Upper lobe of left lung (tissue), 6 donors: ENCODE results near the gene SMOC2. TPM values are rescaled to one million over a fixed set of nuclear protein-coding genes. Genes with fewer than 3 reads are reported as not detected.

Source experiments
- ATAC-seq, 2 donors: fragments of 200-7000 bp; cut with Tn5 transposase; one replicate each; pipeline ENCODE4 v1.9.1; 2022; ENCODE audit warnings: mild to moderate bottlenecking in 2 of 2, moderate library complexity in 2 of 2; ENCODE audit not compliant: low FRiP score in 2 of 2
- DNase-seq, 2 donors: peaks; one replicate each; pipeline ENCODE4 v3.0.0-alpha.2; 2019 to 2020
- H3K27ac ChIP-seq, 4 donors: fragments of 200-600 bp; sonication (generic); one replicate each; pipeline ENCODE4 v1.5.1; 2016 to 2019
- H3K27me3 ChIP-seq, 4 donors: fragments of 200-600 bp; sonication (generic); one replicate each; pipeline ENCODE4 v1.5.1; 2017 to 2019
- H3K36me3 ChIP-seq, 4 donors: fragments of 200-600 bp; sonication (generic); one replicate each; pipeline ENCODE4 v1.5.1; 2016 to 2019
- H3K4me1 ChIP-seq, 4 donors: fragments of 200-600 bp; sonication (generic); one replicate each; pipeline ENCODE4 v1.5.1; 2018 to 2019
- H3K4me3 ChIP-seq, 4 donors: fragments of 200-600 bp; sonication (generic); one replicate each; pipeline ENCODE4 v1.5.1; 2017 to 2019; ENCODE audit warnings: mild to moderate bottlenecking in 2 of 4, moderate library complexity in 1 of 4
- H3K9me3 ChIP-seq, 4 donors: fragments of 200-600 bp; sonication (generic); one replicate each; pipeline ENCODE4 v1.5.1; 2018 to 2019
- EP300 ChIP-seq, 4 donors: sonication (generic); formaldehyde crosslinking; IDR thresholded peaks; one replicate each; pipeline ENCODE4 v1.5.1; 2017; ENCODE audit warnings: antibody characterized with exemption in 4 of 4, control low read depth in 2 of 4
- POLR2A ChIP-seq, 4 donors: fragments of 450-650 bp; IDR thresholded peaks; one replicate each; pipeline ENCODE4 v1.5.1; 2016 to 2017; ENCODE audit warnings: antibody characterized with exemption in 4 of 4, mild to moderate bottlenecking in 2 of 4
- POLR2AphosphoS5 ChIP-seq, 2 donors: sonication (generic); formaldehyde crosslinking; IDR thresholded peaks; one replicate each; pipeline ENCODE4 v1.5.1; 2017; ENCODE audit warnings: antibody characterized with exemption in 2 of 2
- WGBS, 2 donors: methylation state at CpG; one replicate each; pipeline ENCODE4 v1.1.5; 2017 to 2018; 5-methylcytosine and 5-hydroxymethylcytosine counted together
- total RNA-seq, 6 donors: library from RNA; depleted of rRNA in 4 of 6; stranded (reverse); fragments of >200 nt in 4 of 6; gene quantifications; one replicate each; pipeline versions ENCODE4 v1.1.0 to v1.2.1, GENCODE V29; 2016 to 2021
- TF ChIP-seq, protein P1 (sequence below), 6 experiments: fragments of 450-650 bp in 4 of 6; fragments of 200-600 bp in 2 of 6; sonication (generic) in 2 of 6; IDR thresholded peaks; one replicate each; pipeline ENCODE4 v1.5.1; 2016 to 2019; ENCODE audit warnings: antibody characterized with exemption in 6 of 6
- donor health status: DM: no; HTN: no; CAD: no; lungs with moderate emphysema.
- donor health status: DM: no; HTN: yes; CAD: no; lungs with severe emphysema.

The SMOC2 gene
- total RNA-seq, 6 donors from 2014 or later: 1.0 to 18.9 (median 5.0) TPM

DNA sequence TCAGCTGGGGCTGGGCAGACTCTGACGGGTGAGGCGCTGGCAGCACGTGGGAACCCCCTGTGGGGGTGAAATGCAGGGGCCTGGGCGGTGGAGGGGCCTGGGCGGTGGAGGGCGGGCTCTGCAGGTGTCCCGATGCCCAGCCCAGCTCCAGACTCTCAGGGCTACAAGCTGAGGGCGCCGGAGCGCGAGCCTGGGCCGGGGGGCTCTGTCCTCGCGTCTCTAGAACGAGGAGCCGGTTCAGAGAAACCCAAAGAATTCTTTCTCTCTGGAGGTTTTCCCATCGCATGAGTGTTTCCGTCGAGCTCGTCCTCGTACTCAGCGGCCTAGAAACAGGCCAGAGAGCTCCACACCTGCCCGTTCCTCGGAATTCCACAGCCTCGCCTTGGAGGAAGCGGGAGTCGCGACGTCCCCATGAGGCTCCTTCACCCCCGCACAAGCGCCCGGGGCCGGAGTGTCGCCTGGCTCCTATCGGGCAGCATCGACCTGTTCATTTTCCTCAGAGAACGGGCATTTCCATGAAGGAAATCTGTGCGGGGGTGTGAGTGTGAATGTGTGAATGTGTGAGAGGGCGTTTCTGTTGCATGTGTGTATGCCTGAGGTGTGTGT is 76.9 kb downstream of the SMOC2 start:
- Histone ChIP-seq H3K4me3 (no peak overlapping the region), H3K36me3 (no peaks in the 10 kb centered on the region), H3K4me1 (no peaks in the 10 kb centered on the region), H3K9me3 (no peaks in the 10 kb centered on the region), H3K27me3 (no peaks in the 10 kb centered on the region), H3K27ac (no peak overlapping the region)
- TF ChIP-seq POLR2A (IDR thresholded peaks at IDR 0.05) (no peak), EP300 (IDR thresholded peaks at IDR 0.05) (no peak), POLR2AphosphoS5 (IDR thresholded peaks at IDR 0.05) (no peak)
- TF ChIP-seq, protein P1, sequence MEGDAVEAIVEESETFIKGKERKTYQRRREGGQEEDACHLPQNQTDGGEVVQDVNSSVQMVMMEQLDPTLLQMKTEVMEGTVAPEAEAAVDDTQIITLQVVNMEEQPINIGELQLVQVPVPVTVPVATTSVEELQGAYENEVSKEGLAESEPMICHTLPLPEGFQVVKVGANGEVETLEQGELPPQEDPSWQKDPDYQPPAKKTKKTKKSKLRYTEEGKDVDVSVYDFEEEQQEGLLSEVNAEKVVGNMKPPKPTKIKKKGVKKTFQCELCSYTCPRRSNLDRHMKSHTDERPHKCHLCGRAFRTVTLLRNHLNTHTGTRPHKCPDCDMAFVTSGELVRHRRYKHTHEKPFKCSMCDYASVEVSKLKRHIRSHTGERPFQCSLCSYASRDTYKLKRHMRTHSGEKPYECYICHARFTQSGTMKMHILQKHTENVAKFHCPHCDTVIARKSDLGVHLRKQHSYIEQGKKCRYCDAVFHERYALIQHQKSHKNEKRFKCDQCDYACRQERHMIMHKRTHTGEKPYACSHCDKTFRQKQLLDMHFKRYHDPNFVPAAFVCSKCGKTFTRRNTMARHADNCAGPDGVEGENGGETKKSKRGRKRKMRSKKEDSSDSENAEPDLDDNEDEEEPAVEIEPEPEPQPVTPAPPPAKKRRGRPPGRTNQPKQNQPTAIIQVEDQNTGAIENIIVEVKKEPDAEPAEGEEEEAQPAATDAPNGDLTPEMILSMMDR (IDR thresholded peaks at IDR 0.05): no peak
- ATAC-seq (no peak), DNase-seq (peak in 1 of 2 donors; percentile 80)
- 83 to 90% methylated on average over 28 to 39 of the region's 39 CpGs for WGBS, 2 donors

DNA sequence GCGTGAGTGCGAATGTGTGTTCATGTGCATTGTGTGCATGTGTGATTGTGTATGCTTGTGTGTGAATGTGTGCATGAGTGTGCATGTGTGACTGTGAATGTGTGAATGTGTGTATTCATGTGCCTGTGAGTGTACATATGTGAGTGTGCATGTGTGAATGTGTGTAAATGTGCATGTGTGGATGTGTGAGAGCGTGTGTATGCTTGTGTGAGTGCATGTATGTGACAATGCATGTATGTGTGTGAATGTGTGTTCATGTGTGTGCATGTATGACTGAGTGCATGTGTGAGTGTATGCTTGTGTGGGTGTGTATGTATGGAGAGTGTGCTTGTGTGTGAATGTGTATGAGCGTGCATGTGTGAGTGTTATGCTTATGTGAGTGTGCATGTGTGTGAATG is 77.4 kb downstream of the SMOC2 start:
- ATAC-seq (no peak), DNase-seq (no peak)
- no peaks in the 10 kb centered on the region for H3K27me3 ChIP-seq
- TF ChIP-seq, protein P1 (IDR thresholded peaks at IDR 0.05): no peak
- TF ChIP-seq POLR2A (IDR thresholded peaks at IDR 0.05) (no peak), POLR2AphosphoS5 (IDR thresholded peaks at IDR 0.05) (no peak), EP300 (IDR thresholded peaks at IDR 0.05) (no peak)
- H3K9me3 ChIP-seq: no peaks in the 10 kb centered on the region
- no peak overlapping the region for H3K27ac ChIP-seq
- WGBS, 2 donors: 71 to 80% methylated on average over 4 of the region's 4 CpGs
- no peak overlapping the region for H3K4me3 ChIP-seq
- no peaks in the 10 kb centered on the region for H3K36me3 ChIP-seq
- no peaks in the 10 kb centered on the region for H3K4me1 ChIP-seq

DNA sequence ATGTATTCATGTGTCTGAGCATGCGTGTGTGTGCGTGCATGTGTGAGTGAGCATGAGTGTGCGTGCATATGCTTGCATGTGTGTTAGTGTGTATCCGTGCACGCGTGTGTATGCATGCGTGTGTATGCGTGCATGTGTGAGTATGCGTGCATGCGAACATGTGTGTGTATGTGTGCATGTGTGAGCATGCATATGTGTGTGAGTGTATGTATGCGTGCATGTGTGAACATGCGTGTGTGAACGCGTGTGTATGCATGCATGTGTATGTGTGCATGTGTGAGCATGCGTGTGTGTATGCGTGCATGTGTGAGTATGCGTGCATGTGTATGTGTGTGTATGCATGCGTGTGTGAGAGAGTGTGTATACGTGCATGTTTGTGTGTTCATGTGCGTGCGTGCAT is 77.9 kb downstream of the SMOC2 start:
- H3K9me3 ChIP-seq: no peaks in the 10 kb centered on the region
- TF ChIP-seq EP300 (IDR thresholded peaks at IDR 0.05) (no peak), POLR2A (IDR thresholded peaks at IDR 0.05) (no peak), POLR2AphosphoS5 (IDR thresholded peaks at IDR 0.05) (no peak)
- TF ChIP-seq, protein P1 (IDR thresholded peaks at IDR 0.05): no peak
- ATAC-seq (peak in 1 of 2 donors; percentile 5), DNase-seq (no peak)
- no peak overlapping the region for H3K4me3 ChIP-seq
- H3K4me1 ChIP-seq: no peaks in the 10 kb centered on the region
- no peak overlapping the region for H3K27ac ChIP-seq
- no peaks in the 10 kb centered on the region for H3K27me3 ChIP-seq
- WGBS, 2 donors: 91 to 96% methylated on average over 21 of the region's 21 CpGs
- no peaks in the 10 kb centered on the region for H3K36me3 ChIP-seq

DNA sequence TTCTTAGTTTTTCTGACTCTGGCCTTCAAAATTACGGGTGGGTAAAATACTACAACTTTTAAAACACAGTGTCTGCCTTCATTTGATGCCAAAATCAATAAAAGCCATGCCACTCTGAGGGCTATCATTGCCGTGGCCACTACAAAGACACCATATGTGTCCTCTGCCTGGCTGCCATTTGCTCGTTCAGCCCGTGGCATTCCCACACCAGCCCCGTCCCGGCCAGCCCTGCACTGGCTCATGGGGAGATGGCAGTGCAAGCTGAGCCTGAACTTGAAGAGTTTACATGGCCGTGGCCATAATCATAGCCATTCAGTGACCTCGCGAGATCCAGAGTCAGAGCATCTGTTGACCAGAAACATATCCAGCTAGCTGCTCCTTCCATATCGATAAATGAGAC is 79.2 kb downstream of the SMOC2 start:
- no peak for TF ChIP-seq POLR2A (IDR thresholded peaks at IDR 0.05)
- TF ChIP-seq EP300 (IDR thresholded peaks at IDR 0.05): no peak
- TF ChIP-seq POLR2AphosphoS5 (IDR thresholded peaks at IDR 0.05): no peak
- TF ChIP-seq, protein P1 (IDR thresholded peaks at IDR 0.05): no peak
- no peak for ATAC-seq
- 87 to 90% methylated on average over 10 of the region's 10 CpGs for WGBS, 2 donors
- H3K4me1 ChIP-seq: no peaks in the 10 kb centered on the region
- H3K27me3 ChIP-seq: no peaks in the 10 kb centered on the region
- H3K36me3 ChIP-seq: no peaks in the 10 kb centered on the region
- H3K9me3 ChIP-seq: no peaks in the 10 kb centered on the region
- no peak overlapping the region for H3K27ac ChIP-seq
- no peak for DNase-seq
- no peak overlapping the region for H3K4me3 ChIP-seq

DNA sequence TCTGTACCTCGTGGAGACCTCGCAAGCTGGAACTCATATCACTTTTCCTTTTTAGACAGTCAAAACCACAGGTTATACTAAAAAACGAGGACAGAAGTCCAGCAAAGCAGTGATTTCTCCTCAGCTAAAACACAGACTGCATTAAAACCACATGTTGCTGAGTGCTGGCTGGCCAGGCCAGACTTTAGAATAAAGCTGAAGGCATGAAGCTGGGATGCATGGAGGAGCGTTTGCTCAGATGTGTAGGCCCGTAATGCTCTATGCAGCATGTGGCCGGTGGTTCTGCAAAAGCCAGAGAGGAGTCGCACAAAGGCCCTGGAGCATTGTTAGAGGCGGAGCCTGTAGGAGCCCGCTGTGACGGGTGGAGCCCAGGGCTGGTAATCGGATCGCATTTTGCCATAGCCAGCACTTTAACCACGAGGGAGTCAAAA is 83.6 kb downstream of the SMOC2 start:
- ATAC-seq: peak in 1 of 2 donors; percentile 38
- Histone ChIP-seq H3K36me3 (no peaks in the 10 kb centered on the region), H3K27me3 (no peaks in the 10 kb centered on the region), H3K4me1 (peaks cover 0 to 12% (median 6%) of the 10 kb centered on the region in 4 donors), H3K27ac (no peak overlapping the region), H3K9me3 (no peaks in the 10 kb centered on the region), H3K4me3 (no peak overlapping the region)
- TF ChIP-seq, protein P1 (IDR thresholded peaks at IDR 0.05): no peak
- TF ChIP-seq POLR2A (IDR thresholded peaks at IDR 0.05) (no peak), POLR2AphosphoS5 (IDR thresholded peaks at IDR 0.05) (no peak), EP300 (IDR thresholded peaks at IDR 0.05) (no peak)
- no peak for DNase-seq
- 80 to 86% methylated on average over 13 of the region's 13 CpGs for WGBS, 2 donors
